NAMALWA (cell line): ENCODE measurements around the gene JTB.

ENCODE experiments used
- DNase-seq: peaks from one replicate; pipeline ENCODE4 v3.0.0-alpha.2; 2015; ENCODE audit warnings: low spot score

The JTB gene

DNA sequence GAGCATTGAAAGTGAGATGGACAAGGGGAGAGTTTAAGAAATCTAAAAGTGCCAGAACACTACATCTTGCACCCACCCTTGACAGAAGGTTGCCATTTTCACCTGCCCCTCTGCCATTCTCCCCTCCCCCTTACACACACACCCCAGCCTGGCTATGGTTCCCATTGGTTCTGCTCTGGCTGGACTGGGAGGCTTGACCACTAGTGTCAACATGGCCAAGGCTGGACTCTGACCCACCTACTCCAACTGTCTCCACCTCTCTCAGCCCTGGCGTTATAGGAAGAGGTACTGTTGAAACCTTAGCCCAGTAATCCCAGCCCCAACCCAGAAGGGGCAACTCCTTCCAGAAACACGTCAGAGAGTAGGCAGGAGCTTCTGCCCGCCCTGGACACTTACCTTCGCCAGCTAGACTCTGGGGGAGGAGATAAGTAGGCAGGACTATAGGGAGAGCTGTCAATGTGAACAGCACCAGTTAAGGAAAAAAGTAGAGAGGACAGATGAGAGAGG, 23.6 kb downstream of the JTB start:
- no peak for DNase-seq

DNA sequence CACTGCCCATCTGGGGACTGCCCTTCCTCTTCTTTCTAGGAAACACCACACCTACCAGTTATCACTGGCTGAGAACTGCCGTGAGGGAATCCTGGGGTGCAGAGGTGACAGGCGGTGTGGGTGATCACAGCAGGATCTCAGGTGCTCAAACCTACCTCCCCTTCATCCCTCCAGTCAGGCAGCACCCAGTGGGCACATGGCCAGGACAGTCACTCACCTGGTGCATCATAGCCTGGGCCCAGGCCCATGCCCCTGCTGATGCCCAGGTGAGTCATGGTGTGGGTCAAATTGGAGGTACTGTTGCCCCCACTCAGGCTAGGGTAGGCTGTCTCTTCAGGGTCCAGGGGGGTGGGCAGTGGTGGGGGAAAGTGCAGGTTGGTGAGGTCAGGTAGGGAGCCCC, 25.7 kb downstream of the JTB start:
- DNase-seq = no peak

DNA sequence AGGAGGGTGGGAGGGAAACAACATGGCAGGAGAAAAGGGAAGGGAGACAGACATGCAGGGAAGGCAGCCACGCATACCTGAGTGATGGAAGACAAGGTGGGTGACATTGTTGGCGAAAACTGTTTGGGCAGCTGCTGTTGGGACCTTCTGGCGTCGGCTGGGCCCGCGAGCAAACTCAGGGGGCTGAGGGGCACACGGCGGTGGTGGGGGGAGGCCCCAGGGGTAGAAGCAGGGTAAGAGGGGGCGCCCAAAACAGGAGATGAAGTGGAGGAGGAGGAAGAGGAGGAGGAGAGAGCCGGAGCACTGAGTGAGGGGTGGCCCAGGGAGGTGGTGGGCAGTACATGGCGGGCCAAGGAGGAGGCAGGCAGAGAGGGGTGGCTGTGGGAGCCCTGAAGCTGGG, 26.3 kb downstream of the JTB start:
- no peak for DNase-seq

DNA sequence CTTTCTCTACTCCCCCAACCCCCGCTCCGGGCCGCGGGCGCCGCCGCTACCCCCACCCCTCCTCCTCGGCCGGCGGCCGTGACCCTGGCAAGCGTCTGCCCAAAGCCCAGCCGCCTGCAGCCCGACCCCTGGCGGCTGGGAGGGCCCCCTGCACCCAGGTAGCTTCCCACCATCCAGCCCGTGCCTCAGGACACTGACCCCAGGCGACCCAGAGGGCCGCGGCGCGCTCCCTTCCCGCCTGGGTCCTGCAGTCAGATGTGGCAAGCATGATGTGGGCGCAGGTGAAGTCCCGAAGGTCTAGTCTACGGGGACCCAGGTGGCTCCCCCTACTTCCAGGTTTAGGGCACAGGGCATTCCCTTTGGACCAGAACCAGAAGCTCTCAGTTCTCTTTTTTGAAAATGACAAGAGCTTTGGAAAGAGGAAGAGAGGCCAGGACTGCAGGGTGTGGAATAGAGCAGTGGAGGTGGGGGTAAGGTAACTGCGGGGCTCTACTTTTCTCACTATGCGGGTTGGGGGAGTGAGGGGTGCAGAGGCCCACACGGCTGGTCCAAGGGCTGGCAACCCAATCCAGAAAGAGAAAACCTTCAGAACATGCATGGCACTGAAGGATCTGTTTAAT, 30.7 kb downstream of the JTB start, which contains the start of gene DENND4B:
DENND4B (minus strand) TSS at position 97 of the 620 bp plus-strand sequence. CDS start 2,344 bp downstream, outside the sequence.
- peak; percentile 93 for DNase-seq

DNA sequence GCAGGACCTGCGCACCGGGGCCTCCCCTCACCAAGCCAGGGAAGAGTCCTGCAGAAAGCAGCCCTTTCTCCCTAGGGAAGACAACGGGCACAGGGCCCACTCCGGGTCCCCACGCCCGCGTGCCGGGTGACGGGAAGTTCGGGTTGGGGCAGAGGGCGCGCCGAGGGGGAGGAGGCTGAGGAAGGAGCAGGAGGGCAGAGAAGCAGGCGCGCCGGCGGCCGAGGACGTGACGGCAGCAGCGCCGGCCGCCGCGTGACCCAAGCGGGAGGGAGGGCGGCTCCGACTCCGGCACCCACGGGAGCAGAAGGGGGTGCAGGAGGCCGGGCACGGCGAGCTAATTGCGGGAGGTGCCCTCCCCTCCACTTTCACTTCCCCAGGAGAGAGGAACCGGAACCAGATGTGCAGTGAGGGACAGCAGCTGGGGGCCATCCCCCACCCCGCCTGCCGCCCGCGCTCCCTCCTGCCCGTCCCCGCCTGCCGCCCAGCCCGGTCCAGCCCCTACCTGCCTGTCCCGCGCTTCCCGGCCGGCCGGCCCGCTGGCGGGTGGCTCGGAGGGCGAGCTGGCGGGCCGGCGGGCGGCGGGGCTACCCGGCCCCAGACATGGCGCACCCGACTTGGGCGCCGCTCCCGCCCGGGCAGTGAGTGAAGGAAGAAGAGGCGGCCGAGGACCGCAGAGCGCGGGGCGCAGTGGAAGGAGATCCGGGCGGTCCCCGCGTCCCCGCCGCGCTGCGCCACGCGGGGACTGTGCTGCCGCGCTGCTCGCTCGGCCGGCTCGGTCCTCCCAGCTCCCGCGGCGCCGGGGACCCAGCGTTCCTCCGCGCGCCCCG, 31.5 kb downstream of the JTB start:
- peak; percentile 98 for DNase-seq

DNA sequence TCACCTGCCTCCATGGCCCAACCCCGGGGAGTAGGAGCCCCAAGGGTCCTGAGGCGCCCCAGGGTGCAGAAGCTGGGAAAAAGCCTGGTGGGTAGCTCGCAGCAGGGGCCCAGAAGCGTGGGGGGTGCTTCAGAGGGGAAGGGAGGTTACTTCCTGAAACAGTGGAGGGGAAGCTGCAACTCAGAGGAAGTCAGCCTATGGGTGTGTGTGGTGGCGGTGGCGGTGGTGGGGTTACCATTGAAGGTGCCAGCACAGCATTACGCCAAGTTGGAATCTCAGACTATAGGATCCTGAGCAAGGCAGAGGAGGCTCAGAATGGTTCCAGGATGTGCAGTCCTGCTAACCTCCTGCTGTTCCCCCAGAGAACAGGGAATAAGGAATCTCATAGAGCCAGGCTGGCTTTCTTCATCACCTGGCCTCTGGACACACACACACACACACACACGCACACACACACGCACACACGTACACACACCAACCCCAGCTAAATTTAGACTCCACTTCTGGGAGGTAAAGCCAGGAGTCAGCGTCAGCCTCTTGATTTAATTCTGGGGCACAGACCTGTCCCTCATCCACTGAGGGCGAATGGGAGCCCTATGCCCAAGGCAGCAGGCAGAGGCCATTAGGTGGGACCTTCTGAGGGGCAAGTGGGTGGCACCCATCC, 32.2 kb downstream of the JTB start:
- peak; percentile 90 for DNase-seq

DNA sequence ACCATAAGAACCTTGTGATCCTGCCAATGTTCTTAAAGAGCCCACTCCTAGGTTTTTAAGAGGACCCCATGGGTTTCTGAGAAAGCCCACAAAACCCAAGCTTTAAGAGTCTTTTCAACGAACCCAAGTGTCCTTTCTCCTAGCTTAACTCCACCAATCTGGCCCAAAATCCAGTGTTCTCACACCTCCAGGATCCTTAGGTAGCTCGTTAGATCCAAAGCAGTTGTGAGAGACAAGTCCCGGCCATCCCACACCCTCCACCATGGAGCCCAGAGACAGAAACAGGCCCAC, 32.7 kb downstream of the JTB start:
- no peak for DNase-seq

DNA sequence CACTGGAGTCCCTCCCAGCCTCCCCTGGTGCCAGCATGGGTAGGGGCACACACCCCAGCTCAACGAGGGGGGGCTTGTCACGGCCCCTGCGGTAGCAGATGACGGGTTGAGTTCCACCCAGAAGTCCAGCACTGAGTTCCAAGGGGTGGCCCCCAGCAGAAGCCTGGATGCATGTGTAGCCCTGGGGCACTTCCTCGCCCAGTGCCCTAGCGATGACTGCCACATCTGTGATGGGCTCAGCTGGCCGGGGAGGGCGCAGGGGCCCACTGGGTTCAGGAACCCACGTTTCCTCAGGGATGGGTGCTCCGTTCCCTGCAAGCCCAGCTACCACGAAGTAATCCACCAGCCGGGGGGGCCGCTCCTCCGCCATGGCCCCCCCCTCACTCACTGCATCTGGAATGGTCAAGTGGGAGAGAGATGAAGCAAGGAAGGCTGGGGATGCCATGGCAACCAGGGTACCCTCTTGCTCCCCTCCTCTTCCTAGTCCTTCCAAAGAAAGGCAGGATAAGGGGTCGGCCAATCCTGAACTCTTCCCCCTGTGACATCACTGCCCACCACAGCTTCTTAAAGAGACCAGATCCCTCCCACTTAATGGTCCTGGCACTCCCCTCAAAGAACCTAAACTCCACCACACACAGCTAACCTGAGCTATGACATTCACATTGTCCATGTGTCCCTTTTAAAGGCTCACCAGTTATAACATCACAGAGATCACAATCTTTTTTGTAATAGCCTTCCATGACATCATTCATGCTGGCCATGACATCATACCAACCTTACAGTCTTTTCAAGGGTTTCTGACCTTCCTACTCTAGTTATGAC, 33.3 kb downstream of the JTB start:
- peak; percentile 60 for DNase-seq

DNA sequence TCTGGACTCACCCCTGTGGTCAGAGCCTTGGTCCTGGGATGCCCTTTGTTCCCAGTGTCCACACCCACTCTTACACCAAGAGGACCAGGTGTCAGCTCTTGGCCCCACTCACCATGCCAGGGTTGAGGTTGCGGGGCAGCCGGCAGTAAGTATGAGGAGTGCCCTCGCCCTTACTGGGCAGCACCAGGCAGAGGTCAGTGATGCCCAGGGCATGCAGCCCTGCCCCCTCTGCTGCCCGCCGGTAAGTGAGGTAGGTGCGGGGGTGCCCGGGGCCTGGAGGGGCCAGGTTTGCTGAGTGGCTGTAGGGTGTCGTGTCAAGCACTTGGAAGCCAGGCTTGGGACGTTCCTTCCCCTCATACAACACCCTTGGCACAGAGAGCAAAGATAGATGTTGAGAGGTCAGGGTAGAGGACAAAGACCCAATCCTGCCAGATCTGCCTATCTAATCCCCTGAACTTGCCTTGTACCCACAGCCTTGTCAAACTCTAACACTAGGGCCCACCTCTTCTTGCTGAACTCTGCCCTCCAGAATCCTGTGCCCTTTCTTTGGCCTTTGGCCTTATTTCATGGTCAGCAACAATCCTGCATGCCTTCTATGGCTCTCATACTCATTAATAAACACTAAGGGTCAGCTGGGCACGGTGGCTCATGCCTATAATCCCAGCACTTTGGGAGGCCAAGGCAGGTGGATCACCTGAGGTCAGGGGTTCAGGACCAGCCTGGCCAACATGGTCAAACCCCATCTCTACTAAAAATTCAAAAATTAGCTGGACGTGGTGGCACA, 34.5 kb downstream of the JTB start:
- DNase-seq = no peak

DNA sequence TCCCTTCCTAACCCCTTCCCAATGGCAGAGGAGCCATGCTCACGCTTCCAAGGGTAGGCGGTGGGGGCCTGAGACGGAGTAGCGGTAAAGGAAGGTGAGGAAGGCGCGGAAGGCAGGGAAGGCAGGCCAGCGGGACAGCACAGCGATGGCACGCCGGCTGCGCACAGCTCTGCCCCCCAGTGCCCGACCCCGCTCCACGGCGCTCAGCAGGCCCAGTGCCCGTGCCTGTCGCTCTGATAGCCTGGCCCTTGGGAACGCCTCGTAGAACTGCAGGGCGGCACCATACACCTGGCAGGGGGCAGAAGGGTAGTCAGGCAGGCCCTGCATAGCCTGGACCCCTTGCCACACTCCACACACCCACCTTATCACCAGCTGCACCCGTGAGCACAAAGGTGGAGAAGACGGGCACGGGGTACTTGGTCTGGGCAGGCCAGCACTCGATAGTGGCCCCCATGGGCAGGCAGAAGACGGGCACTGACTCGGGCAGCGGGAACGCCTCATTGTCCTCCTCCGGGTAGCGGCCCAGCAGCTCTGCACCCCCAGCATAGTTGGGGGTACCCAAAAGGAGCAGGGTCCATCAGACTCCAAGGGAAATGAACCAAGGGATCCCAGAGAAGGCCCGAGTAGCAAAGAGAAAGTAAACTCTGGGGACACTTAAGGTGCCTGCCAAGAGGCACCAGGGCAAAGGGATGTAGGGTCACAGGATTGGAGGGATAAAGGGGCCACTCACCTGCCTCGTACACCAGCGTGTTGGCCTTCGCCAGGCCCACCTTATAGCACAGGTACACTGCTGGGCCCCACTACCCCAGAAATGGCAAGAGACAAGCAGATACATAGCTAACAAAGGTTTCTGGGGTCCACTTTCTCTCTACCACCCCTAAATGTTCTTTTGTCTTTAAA, 35.4 kb downstream of the JTB start:
- DNase-seq = no peak

DNA sequence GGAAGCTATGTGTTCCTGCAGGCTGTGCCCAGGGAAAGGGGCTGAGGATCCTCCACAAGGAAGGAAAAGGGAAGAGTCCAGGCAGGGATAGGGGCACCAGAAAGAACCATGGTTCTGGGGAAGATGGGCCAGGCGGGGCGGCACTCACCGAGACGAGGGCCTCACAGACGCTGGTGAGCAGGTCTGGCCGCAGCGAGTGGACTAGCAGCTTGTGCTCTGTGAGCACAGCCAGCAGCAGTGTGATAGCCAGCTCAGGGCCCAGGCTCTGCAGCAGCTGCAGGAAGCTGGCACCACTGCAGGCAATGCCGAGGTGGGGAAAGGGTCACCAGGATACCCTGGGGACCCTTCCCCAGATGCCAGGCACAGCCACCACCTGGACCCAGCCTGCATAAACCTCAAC, 36.7 kb downstream of the JTB start:
- DNase-seq = no peak

DNA sequence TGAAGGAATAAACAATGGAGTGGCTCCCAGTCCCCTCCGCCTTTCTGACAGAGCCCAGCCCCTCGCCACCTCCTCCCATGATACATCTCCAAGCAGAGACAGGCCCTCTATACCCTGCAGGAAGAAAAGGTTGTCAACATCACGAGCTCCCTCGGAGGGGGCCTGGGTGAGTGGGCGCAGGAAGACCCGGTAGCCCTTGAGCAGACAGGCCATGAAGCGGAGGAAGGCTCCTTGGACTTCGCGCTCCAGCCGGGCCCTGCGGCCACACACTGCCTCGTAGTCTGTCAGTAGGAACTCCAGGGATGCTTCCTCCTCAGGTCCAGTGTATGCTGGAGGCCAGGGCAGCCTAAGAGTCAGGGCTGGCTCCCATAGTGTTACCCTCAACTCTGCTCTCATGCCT, 38.0 kb downstream of the JTB start:
- DNase-seq = no peak

DNA sequence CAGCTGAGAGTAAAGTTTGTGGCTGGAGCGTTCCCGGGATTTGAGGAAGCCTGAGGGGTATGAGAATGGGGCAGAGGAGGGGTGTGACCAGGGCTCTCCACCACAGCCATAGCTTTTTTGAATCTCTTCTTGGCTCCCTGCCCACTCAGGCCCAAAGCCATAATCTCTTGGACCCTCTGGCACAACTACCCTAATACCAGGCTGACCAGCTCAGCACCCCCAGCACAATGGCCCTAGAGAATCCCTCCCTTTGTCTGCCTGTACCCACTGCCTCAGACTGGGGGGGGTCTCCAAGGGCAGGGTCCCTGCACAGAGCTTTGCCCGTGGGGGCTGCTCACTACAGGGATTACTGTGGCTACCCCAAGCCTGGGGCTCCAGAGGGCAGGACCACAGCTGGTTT, 38.5 kb downstream of the JTB start:
- no peak for DNase-seq

DNA sequence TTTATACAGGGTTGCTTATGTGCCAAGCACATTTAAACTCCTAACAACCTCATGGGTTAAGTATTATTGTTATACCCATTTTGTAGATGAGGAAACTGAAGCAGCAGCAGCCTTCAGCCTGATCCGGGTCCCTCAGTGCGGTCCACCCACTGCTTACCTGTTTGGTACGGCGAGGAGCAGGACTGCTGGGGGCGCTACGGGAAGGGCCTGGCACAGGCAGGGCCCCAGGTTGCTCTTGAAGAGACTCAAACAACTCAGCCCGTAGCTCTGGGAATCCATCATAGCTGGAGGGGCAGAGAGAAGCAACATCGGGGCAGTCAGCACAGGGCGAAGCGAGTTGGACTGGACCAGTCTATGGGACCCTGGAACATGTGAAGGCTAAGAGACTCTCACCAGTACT, 40.1 kb downstream of the JTB start:
- DNase-seq = no peak

DNA sequence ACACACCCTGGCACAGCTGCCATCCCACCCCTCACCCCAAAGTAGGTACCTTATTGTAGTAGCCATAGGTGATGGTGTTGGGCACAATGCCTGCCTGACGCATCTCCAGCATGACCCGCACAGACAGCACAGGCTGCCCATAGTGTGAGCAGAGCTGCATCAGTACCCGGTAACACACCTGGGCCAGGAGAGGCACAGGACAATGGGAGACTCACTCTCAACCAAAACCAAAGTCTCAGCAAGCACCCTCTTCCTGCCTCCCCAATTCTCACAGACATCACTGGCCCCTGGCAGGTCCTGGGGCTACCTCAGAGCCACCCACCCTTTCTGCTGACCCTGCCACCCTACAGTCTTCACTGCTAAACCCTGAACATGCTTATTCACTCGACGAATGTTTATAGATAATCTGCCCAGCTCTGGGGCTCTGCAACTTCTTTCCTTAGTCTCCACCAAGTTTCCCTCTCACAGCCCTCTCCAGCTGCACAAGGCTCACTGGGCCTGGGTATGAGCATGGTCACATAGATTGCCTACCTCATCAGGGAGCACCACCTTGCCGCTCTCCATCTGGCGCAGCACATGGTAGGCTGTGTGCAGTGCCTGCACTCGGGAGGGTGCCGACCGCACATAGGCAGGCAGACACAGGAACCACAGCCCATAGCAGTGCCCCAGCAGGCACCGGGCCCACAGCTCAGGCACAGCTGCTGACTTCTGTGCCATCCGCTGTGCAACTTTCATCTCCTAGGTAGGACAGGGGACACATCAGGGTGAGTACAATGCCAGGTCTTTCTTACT, 41.3 kb downstream of the JTB start:
- no peak for DNase-seq

DNA sequence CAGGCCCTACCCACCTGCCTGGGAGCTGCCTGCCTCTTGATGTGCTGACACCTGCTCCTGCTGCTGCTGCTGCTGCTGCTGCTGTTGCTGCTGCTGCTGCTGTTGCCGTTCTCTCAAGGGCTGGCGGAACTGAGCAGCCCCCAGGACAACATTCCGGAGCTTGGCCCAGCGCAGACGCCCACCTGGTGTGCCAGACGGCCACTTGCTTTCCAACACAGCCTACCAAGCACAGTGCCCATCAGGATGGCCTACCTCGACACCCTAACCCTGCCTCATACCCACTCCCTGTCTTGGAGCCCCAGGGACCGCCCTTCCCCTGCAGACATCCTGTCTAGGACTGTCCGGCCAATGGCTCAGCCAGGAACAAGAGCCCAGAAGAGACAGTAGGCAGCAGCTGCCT, 42.7 kb downstream of the JTB start:
- DNase-seq = no peak

DNA sequence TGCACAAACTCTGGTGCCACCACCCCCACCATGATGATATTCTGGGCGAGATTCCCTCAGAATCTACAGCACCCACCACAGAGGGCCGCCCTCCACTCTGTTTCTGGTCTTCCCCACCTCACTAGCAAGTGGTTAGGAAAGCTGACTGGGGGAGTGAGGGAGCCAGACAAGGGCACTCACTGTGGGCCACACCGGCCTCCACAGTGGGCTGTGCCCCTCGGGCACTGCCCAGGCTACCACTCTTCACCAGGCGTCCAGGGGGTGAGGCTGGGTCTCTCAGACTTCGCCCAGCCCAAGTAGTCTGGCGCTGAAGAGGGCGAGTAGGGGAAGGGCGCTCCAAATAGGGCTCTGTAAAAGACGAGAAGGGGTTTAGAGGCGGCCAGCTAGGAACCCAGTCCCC, 43.5 kb downstream of the JTB start:
- no peak for DNase-seq

DNA sequence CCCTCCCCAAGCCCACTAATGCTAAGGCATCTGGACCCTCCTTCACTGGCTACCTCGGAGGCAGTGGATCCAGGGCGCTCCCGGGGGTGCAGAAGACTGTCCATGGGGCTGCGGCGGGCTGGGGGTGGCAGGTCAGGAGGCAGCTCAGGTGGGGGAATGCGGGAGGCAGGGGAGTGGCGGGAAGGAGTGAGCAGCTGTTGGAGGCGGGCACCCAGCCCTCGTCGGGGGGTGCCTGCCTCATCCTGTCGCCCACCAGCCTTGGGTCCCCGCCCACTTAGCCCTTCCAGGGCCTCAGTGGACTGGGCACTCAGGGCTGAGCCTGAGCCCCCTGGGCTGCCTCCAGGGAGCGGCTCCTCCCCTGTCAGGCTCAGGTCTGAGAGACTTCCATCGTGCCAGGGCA, 44.0 kb downstream of the JTB start:
- no peak for DNase-seq
